Esophagus muscularis mucosa (tissue), 4 donors: ENCODE results near the gene LDLRAD3. TPM values are rescaled to one million over a fixed set of nuclear protein-coding genes. Genes with fewer than 3 reads are reported as not detected.

ENCODE experiments used
- DNase-seq: peaks from one replicate; pipeline ENCODE4 v3.0.0-alpha.2; 2017; ENCODE audit errors: extremely low spot score
- H3K27ac ChIP-seq, 4 donors: fragments of 200-600 bp; sonication (generic); replicated peaks in 1 of 4; 1 replicate in 3 of 4; 2 replicates in 1 of 4; pipeline ENCODE4 v1.5.1; 2016 to 2019; ENCODE audit warnings: mild to moderate bottlenecking in 1 of 4
- H3K27me3 ChIP-seq, 4 donors: fragments of 200-600 bp; sonication (generic); one replicate each; pipeline versions ENCODE4 v1.5.1 to v1.6.0; 2016 to 2019
- H3K36me3 ChIP-seq, 4 donors: fragments of 200-600 bp; sonication (generic); one replicate each; pipeline ENCODE4 v1.5.1; 2016 to 2019
- H3K4me1 ChIP-seq, 4 donors: fragments of 200-600 bp; sonication (generic); one replicate each; pipeline ENCODE4 v1.5.1; 2016 to 2019
- H3K4me3 ChIP-seq, 4 donors: fragments of 200-600 bp; sonication (generic); 1 replicate in 2 of 4; 2 replicates in 2 of 4; pipeline ENCODE4 v1.5.1; 2016 to 2019; ENCODE audit warnings: mild to moderate bottlenecking in 4 of 4, moderate library complexity in 1 of 4
- H3K9me3 ChIP-seq, 4 donors: fragments of 200-600 bp; sonication (generic); 1 replicate in 3 of 4; 2 replicates in 1 of 4; pipeline ENCODE4 v1.5.1; 2016 to 2019
- CTCF ChIP-seq, 3 experiments: fragments of 200-600 bp in 2 of 3; fragments of 450-650 bp in 1 of 3; sonication (generic) in 2 of 3; IDR thresholded peaks; one replicate each; pipeline ENCODE4 v1.5.1; 2017 to 2019; ENCODE audit warnings: antibody characterized with exemption in 3 of 3, mild to moderate bottlenecking in 2 of 3, moderate library complexity in 1 of 3
- EP300 ChIP-seq: sonication (generic); formaldehyde crosslinking; IDR thresholded peaks from one replicate; pipeline ENCODE4 v1.6.1; 2017; ENCODE audit warnings: antibody characterized with exemption
- POLR2A ChIP-seq: fragments of 450-650 bp; IDR thresholded peaks from one replicate; pipeline ENCODE4 v1.6.1; 2017; ENCODE audit warnings: antibody characterized with exemption, moderate library complexity, mild to moderate bottlenecking, low read depth
- POLR2AphosphoS5 ChIP-seq, 2 donors: sonication (generic); formaldehyde crosslinking; IDR thresholded peaks; one replicate each; pipeline ENCODE4 v1.6.1; 2017; ENCODE audit warnings: antibody characterized with exemption in 2 of 2
- WGBS: methylation state at CpG from one replicate; pipeline ENCODE4 v1.1.5; 2018; 5-methylcytosine and 5-hydroxymethylcytosine counted together
- intact Hi-C: fragments of 100-400 bp; cut with DNase I; formaldehyde crosslinking; loops from one replicate; pipeline ENCODE4 v1.15.1; 2023
- total RNA-seq, 4 donors: library from RNA; depleted of rRNA; stranded (reverse); fragments of >200 nt; gene quantifications; one replicate each; pipeline versions ENCODE4 v1.1.0 to v1.2.1, GENCODE V29; 2016

LDLRAD3 gene
- total RNA-seq, 4 donors from 2014 or later = 6.8 to 8.7 (median 8.2) TPM

- Histone ChIP-seq H3K27ac (no peak overlapping the region), H3K36me3 (peaks cover 0 to 3% (median 0%) of the 10 kb centered on the region in 4 donors), H3K9me3 (no peaks in the 10 kb centered on the region), H3K27me3 (no peaks in the 10 kb centered on the region), H3K4me1 (peaks cover 0 to 3% (median 0%) of the 10 kb centered on the region in 4 donors), H3K4me3 (no peak overlapping the region)
- intact Hi-C loops = no loop called here
- WGBS = 96% methylated on average over 8 of the region's 9 CpGs
- no peak for TF ChIP-seq EP300
- no peak for DNase-seq
Measured at GRCh38 chr11:36105743-36106581, 162.1 kb downstream of the LDLRAD3 start.

- WGBS = 99% methylated on average over 5 of the region's 5 CpGs
- intact Hi-C loops = no loop called here
Measured at GRCh38 chr11:36107547-36107946, 163.7 kb downstream of the LDLRAD3 start.

GRCh38 chr11:36108881-36109589, 165.2 kb downstream of the LDLRAD3 start:
- H3K27ac ChIP-seq = no peak overlapping the region
- H3K9me3 ChIP-seq = no peaks in the 10 kb centered on the region
- 86% methylated on average over 12 of the region's 12 CpGs for WGBS
- DNase-seq = no peak
- intact Hi-C loops = no loop called here
- H3K4me3 ChIP-seq = no peak overlapping the region
- TF ChIP-seq POLR2A (no peak), POLR2AphosphoS5 (IDR thresholded peaks at IDR 0.05) (no peak), EP300 (no peak), CTCF (IDR thresholded peaks at IDR 0.05) (no peak)
- peaks cover 0 to 3% (median 0%) of the 10 kb centered on the region in 4 donors for H3K36me3 ChIP-seq
- H3K4me1 ChIP-seq = peaks cover 0 to 3% (median 0%) of the 10 kb centered on the region in 4 donors
- no peaks in the 10 kb centered on the region for H3K27me3 ChIP-seq

More at GRCh38 chr11:36107547-36107946, 163.7 kb downstream of the LDLRAD3 start:
- Histone ChIP-seq H3K9me3 (no peaks in the 10 kb centered on the region), H3K27ac (no peak overlapping the region), H3K4me1 (peaks cover 0 to 3% (median 0%) of the 10 kb centered on the region in 4 donors), H3K27me3 (no peaks in the 10 kb centered on the region), H3K36me3 (peaks cover 0 to 3% (median 0%) of the 10 kb centered on the region in 4 donors), H3K4me3 (no peak overlapping the region)
- no peak for TF ChIP-seq EP300
- no peak for DNase-seq

DNA sequence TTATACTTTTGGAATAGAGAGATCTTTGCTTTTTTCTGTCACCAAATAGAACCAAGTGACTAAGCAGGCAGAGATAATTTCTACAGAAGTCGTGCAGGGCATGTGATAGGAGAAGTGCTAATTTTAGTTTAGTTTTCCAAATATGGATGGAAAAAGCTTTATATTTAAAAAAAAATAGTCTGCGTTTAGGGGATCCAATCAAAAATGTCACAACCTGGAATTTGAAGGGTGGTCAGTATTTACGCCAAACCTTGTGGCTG, 165.7 kb downstream of the LDLRAD3 start:
- no peak for TF ChIP-seq CTCF (IDR thresholded peaks at IDR 0.05)
- no peak for TF ChIP-seq POLR2AphosphoS5 (IDR thresholded peaks at IDR 0.05)
- TF ChIP-seq POLR2A = no peak
- TF ChIP-seq EP300 = no peak
- no peaks in the 10 kb centered on the region for H3K9me3 ChIP-seq
- peaks cover 0 to 3% (median 0%) of the 10 kb centered on the region in 4 donors for H3K36me3 ChIP-seq
- peaks cover 0 to 3% (median 0%) of the 10 kb centered on the region in 4 donors for H3K4me1 ChIP-seq
- WGBS = 83% methylated on average over 3 of the region's 3 CpGs
- intact Hi-C loops = no loop called here
- no peak overlapping the region for H3K4me3 ChIP-seq
- no peaks in the 10 kb centered on the region for H3K27me3 ChIP-seq
- H3K27ac ChIP-seq = no peak overlapping the region
- no peak for DNase-seq

- no peak overlapping the region for H3K4me3 ChIP-seq
- H3K9me3 ChIP-seq = no peaks in the 10 kb centered on the region
- H3K4me1 ChIP-seq = no peaks in the 10 kb centered on the region
- no peak for TF ChIP-seq CTCF (IDR thresholded peaks at IDR 0.05)
- no peak for TF ChIP-seq POLR2A
- TF ChIP-seq POLR2AphosphoS5 (IDR thresholded peaks at IDR 0.05) = no peak
- TF ChIP-seq EP300 = no peak
- H3K27me3 ChIP-seq = no peaks in the 10 kb centered on the region
- WGBS = 79% methylated on average over 6 of the region's 6 CpGs
- H3K27ac ChIP-seq = no peak overlapping the region
- intact Hi-C loops = no loop called here
- no peak for DNase-seq
- peaks cover 0 to 3% (median 0%) of the 10 kb centered on the region in 4 donors for H3K36me3 ChIP-seq
Measured at GRCh38 chr11:36109850-36110606, 166.2 kb downstream of the LDLRAD3 start.
